DOHH2 (cell line): ENCODE data around the gene FUNDC2.

ENCODE experiments used
- H3F3A ChIP-seq: fragments of 200-600 bp; sonication (generic), shearing (Covaris generic); 2 replicates; pipeline ENCODE4 v1.6.0; 2016; ENCODE audit warnings: antibody characterized with exemption, mild to moderate bottlenecking; ENCODE audit not compliant: control insufficient read depth, insufficient read depth
- H3K27ac ChIP-seq: fragments of 200-600 bp; sonication (generic); 2 replicates; pipeline ENCODE4 v1.5.1; 2014; ENCODE audit warnings: low read depth, mild to moderate bottlenecking, low read length, moderate library complexity
- H3K27me3 ChIP-seq: fragments of 200-600 bp; sonication (generic); 2 replicates; pipeline ENCODE4 v1.6.1; 2014; ENCODE audit warnings: mild to moderate bottlenecking, low read length, mixed read lengths; ENCODE audit not compliant: control insufficient read depth
- H3K36me3 ChIP-seq: fragments of 200-600 bp; sonication (generic); 2 replicates; pipeline ENCODE4 v1.6.1; 2014; ENCODE audit warnings: mild to moderate bottlenecking, low read length, moderate library complexity, mixed read lengths; ENCODE audit not compliant: control insufficient read depth
- H3K4me1 ChIP-seq: fragments of 200-600 bp; sonication (generic); 2 replicates; pipeline ENCODE4 v1.6.1; 2014; ENCODE audit warnings: mild to moderate bottlenecking, low read length, mixed read lengths; ENCODE audit not compliant: control insufficient read depth
- H3K4me2 ChIP-seq: fragments of 200-600 bp; sonication (generic); 2 replicates; pipeline ENCODE4 v1.6.0; 2014; ENCODE audit warnings: mild to moderate bottlenecking, low read length, moderate library complexity
- H3K4me3 ChIP-seq: fragments of 200-600 bp; sonication (generic); 2 replicates; pipeline ENCODE4 v1.5.1; 2014; ENCODE audit warnings: mild to moderate bottlenecking, low read length, mixed read lengths
- H3K79me2 ChIP-seq: fragments of 200-600 bp; sonication (generic); 2 replicates; pipeline ENCODE4 v1.6.1; 2014; ENCODE audit warnings: mild to moderate bottlenecking, low read length, mixed read lengths; ENCODE audit not compliant: control insufficient read depth
- H3K9me2 ChIP-seq: fragments of 200-600 bp; sonication (generic); replicated peaks from 2 replicates; pipeline ENCODE4 v1.6.1; 2014; ENCODE audit warnings: mild to moderate bottlenecking, low read length, mixed read lengths; ENCODE audit not compliant: control insufficient read depth
- H3K9me3 ChIP-seq: fragments of 200-600 bp; sonication (generic); 2 replicates; pipeline ENCODE4 v1.6.1; 2014; ENCODE audit warnings: antibody characterized with exemption, low read length, mixed read lengths; ENCODE audit not compliant: control insufficient read depth, insufficient read depth
- H4K20me1 ChIP-seq: fragments of 200-600 bp; sonication (generic); 2 replicates; pipeline ENCODE4 v1.6.0; 2014; ENCODE audit warnings: low read depth, mild to moderate bottlenecking, antibody characterized with exemption, low read length, moderate library complexity; ENCODE audit not compliant: control insufficient read depth, insufficient read depth
- EZH2phosphoT487 ChIP-seq: fragments of 200-600 bp; sonication (generic); IDR thresholded peaks from 2 replicates; pipeline ENCODE4 v1.6.1; 2017; ENCODE audit warnings: borderline replicate concordance, mild to moderate bottlenecking, antibody characterized with exemption, low read length, moderate library complexity, mixed read lengths
- TF ChIP-seq, protein P1 (sequence below): fragments of 200-600 bp; sonication (generic); IDR thresholded peaks from one replicate; pipeline ENCODE4 v1.5.1; 2014; ENCODE audit warnings: antibody characterized with exemption, mild to moderate bottlenecking, low read depth, low read length; ENCODE audit not compliant: poor library complexity, severe bottlenecking

Gene FUNDC2

DNA sequence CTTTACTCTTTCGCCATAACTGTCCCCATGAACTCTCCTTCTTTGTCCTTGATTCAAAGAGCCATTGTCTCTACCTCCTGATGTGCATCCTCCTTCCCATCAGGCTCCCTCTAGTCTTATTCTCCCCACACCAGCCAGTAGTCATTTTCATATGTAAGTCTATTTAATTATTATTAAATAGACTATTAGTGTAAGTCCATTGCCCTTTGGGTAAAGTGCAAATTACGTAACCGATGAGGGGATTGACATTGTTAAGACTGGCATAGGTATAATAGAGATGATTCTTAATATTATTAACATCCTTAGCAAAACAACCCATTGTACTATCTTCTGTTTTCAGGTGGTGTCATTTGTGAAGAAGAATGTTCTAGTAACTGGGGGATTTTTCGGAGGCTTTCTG is 27.6 kb downstream of the FUNDC2 start:
- Histone ChIP-seq H3K4me2 (no peak overlapping the region), H3K36me3 (peaks cover 11% of the 10 kb centered on the region), H4K20me1 (no peaks in the 10 kb centered on the region), H3K4me3 (no peak overlapping the region), H3K4me1 (no peaks in the 10 kb centered on the region), H3K9me3 (no peaks in the 10 kb centered on the region), H3F3A (no peaks in the 10 kb centered on the region), H3K9me2 (no peaks in the 10 kb centered on the region), H3K27ac (no peak overlapping the region), H3K27me3 (no peaks in the 10 kb centered on the region), H3K79me2 (no peaks in the 10 kb centered on the region)
- TF ChIP-seq, protein P1, sequence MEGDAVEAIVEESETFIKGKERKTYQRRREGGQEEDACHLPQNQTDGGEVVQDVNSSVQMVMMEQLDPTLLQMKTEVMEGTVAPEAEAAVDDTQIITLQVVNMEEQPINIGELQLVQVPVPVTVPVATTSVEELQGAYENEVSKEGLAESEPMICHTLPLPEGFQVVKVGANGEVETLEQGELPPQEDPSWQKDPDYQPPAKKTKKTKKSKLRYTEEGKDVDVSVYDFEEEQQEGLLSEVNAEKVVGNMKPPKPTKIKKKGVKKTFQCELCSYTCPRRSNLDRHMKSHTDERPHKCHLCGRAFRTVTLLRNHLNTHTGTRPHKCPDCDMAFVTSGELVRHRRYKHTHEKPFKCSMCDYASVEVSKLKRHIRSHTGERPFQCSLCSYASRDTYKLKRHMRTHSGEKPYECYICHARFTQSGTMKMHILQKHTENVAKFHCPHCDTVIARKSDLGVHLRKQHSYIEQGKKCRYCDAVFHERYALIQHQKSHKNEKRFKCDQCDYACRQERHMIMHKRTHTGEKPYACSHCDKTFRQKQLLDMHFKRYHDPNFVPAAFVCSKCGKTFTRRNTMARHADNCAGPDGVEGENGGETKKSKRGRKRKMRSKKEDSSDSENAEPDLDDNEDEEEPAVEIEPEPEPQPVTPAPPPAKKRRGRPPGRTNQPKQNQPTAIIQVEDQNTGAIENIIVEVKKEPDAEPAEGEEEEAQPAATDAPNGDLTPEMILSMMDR, result no peak

DNA sequence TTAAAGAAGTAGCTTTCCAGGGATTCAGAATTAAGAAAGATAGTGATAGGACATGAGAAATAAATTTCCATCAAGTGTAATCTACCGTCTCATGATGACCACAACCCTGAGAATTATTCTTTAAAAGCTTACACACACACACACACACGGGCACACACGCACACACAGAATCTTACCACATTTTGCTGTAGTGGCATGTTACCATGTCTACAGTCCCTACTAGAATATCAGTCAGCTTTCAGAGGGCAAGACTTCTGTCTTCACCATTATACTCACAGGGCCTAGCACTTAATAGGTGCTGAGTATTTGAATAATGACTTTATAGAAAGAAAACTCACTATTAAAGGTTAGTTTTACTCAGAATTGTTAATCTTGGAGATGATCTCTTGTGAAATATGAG is 28.9 kb downstream of the FUNDC2 start:
- Histone ChIP-seq H3K27ac (no peak overlapping the region), H3K4me3 (no peak overlapping the region), H3F3A (no peaks in the 10 kb centered on the region), H3K4me2 (no peak overlapping the region), H3K9me3 (no peaks in the 10 kb centered on the region), H3K36me3 (peaks cover 16% of the 10 kb centered on the region), H3K4me1 (no peaks in the 10 kb centered on the region), H3K9me2 (no peaks in the 10 kb centered on the region), H3K79me2 (no peaks in the 10 kb centered on the region), H3K27me3 (no peaks in the 10 kb centered on the region), H4K20me1 (no peaks in the 10 kb centered on the region)
- no peak for TF ChIP-seq EZH2phosphoT487
- TF ChIP-seq, protein P1, result no peak

DNA sequence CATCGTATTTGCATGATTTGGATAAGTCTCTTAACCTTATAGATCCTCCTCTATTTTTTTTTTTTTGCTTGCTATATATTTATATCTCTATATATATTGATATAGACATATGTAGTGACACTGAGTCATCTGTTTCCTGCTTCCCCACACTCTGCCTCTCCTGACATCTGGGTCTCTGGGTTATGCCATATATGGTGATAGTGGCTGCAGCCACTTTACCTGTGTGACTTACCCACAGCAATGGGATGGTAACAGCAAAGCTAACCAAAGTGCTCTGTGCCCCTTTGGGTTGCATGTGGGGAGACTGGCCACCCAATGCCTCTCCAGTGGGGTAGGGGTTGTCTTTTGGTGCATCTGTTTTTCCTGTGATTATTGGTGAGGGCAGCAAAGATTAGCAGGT is 29.8 kb downstream of the FUNDC2 start:
- H4K20me1 ChIP-seq, result no peaks in the 10 kb centered on the region
- H3K36me3 ChIP-seq, result peaks cover 16% of the 10 kb centered on the region
- no peaks in the 10 kb centered on the region for H3K4me1 ChIP-seq
- H3K27ac ChIP-seq, result no peak overlapping the region
- H3K4me2 ChIP-seq, result no peak overlapping the region
- H3K9me3 ChIP-seq, result no peaks in the 10 kb centered on the region
- TF ChIP-seq, protein P1, result no peak
- no peak for TF ChIP-seq EZH2phosphoT487
- no peaks in the 10 kb centered on the region for H3K9me2 ChIP-seq
- H3K79me2 ChIP-seq, result no peaks in the 10 kb centered on the region
- H3K27me3 ChIP-seq, result no peaks in the 10 kb centered on the region
- H3F3A ChIP-seq, result no peaks in the 10 kb centered on the region
- H3K4me3 ChIP-seq, result no peak overlapping the region
